GM21447 (cell line): ENCODE data around the gene ICAM5.

ENCODE experiments used
- ATAC-seq: cut with Tn5 transposase; IDR thresholded peaks from one replicate; pipeline ENCODE4 v1.9.1; 2021; ENCODE audit not compliant: unreplicated experiment

The ICAM5 gene

GRCh38 chr19:10339977-10340376, 50.2 kb downstream of the ICAM5 start:
- no peak for ATAC-seq

GRCh38 chr19:10343495-10343894, 53.7 kb downstream of the ICAM5 start:
- ATAC-seq = no peak

- ATAC-seq = no peak
Measured at GRCh38 chr19:10344780-10345179, 55.0 kb downstream of the ICAM5 start.
